NCI-H1436 (cell line): Measurements from ENCODE around the gene DISC1.
"Not testable (repeated sequence)": the region's sequence is repeated elsewhere in the genome, so short reads cannot be mapped to it uniquely, and the experiment has no call there.

Experiments used
- DNase-seq: peaks from one replicate; lab custom pipeline; 2025; lab: John Stamatoyannopoulos, UW

The DISC1 gene

DNA sequence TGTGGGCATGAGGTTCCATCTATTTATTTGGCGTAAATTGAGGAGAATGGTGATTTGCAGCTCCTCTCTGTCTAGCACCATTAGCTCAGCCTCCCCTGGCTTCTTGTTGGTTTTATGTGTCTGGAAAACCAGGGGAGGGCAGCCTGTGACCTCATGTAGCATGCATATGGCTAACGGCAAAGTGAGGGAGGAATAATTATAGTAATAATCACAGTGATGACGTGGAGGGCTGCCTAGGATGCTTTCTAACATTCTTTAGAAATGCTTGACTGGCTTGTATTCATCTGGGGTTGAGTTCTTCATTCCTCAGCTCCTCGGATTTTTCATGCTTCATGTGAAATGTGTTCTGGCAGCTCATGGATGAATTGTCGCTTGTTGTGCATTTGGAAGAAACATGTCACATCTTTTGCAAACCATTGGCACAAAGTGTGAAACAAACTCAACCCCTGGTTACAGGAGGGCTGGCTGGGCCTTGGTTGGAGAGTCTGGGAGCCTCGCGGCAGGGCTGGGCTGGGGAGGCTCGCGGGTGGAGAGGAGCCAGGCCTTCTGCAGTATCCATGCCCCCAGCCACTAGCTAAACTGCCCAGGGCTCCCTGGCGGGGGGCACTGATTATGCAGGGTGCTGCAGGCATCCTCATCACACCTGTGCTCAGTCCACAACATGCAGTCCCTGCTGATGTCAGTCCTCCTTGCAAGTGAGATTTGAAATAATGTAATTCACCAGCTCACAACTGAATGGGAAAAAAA lies 149.6 kb downstream of the DISC1 start:
- no peak for DNase-seq

GRCh38 chr1:231776757-231777062 lies 150.1 kb downstream of the DISC1 start:
- no peak for DNase-seq

GRCh38 chr1:231778009-231778719 lies 151.6 kb downstream of the DISC1 start:
- no peak for DNase-seq

- DNase-seq: no peak
Observed at GRCh38 chr1:231779081-231779480, 152.5 kb downstream of the DISC1 start.

DNA sequence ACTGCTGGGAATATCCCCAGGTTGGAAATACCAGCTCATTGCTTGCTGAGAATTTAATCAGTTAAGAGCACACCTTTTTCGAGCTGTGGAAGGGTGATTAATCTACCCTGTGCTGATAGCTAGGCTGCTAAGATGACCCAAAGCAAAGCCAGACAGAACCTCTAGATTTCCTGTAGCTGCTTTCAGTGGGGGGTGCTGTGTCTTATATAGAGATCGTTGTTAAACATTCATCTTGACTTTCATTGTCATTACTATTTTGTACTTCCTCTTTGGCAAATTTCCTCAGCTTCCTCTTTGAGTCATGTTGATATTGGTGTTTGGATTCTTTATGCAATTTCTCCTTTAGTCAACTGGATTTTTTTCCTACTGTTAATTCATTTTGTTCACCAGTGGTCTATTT lies 155.3 kb downstream of the DISC1 start:
- no peak for DNase-seq

DNA sequence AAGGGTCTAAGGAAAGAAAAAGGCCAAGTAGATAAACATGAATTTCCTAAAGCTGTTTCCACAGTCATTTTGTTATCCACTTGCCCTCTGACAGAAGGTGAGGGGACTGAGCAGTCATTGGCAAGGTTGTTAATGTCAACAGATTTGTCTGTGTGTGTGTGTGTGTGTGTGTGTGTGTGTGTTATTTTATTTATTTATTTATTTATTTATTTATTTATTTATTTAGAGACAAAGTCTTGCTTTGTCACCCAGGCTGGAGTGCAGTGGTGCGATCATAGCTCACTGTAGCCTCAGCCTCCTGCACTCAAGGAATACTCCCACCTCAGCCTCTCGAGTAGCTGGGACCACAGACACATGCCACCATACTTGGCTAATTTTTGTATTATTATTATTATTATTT lies 158.5 kb downstream of the DISC1 start:
- DNase-seq: not testable (repeated sequence)

DNA sequence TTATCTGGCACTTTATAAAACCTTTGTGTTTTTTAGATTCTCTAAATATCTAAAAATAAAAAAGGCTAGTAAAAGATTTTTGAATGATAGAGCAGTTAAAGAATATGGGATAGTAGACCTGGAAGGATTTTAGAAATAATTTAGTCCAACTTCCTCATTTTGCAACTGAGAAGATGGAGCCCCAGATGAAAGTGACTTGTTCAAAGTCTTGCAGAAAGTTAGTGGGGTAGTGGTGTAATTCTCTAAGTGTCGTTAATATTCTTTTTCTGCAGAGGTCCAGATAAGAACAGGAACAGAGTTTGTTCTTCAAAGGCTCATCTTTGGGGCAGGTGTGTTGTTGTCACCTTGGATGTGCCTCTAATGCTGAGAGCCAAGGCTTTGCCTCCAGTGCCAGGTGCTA lies 159.5 kb downstream of the DISC1 start:
- DNase-seq: no peak

GRCh38 chr1:231792634-231793033 lies 166.0 kb downstream of the DISC1 start:
- DNase-seq: no peak

GRCh38 chr1:231793893-231794292 lies 167.3 kb downstream of the DISC1 start:
- no peak for DNase-seq

GRCh38 chr1:231796141-231796540 lies 169.6 kb downstream of the DISC1 start:
- no peak for DNase-seq

GRCh38 chr1:231799363-231799986 lies 172.9 kb downstream of the DISC1 start:
- no peak for DNase-seq

DNA sequence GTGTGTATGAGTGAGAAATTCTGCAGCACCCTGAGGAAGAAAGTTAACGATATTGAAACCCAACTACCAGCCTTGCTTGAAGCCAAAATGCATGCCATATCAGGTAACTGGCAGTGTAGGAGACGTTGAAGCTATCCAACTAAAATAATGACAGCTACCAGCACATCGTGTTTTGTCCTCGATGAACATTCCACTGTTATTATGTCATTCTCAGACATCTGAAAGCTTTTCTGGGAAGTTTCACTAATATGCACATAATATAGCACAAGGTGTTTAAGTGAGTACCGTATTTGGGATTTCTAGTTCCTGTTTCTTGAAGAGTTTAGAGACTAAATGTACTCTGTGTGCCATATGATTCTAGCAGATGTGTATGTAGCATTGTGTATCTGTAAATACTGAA lies 173.5 kb downstream of the DISC1 start:
- no peak for DNase-seq

DNA sequence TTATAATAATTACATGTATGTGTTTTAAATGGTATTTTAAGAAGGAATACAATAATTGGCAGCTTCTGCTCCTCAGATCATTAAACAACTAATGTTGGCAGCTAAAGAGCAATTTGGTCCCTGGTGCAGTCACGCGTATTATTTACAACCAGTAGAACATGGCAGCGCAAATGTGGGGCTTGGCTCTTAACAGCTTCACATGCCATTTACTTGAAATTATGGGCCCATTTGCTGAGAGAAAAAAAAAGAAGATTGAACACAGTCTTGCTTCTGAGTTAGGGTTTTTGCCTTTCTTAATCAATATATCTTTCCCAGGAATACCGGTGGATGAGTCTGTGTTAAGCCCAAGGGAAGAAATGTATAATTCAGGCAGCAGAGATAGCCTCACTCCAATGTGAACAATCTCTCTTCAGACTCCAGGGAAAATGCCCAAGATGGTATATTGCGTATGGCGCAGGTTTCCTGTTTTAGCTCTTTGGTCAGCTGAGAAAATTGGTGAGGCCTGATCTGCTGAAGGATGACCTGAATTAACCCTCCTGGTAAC lies 174.5 kb downstream of the DISC1 start:
- DNase-seq: no peak

DNA sequence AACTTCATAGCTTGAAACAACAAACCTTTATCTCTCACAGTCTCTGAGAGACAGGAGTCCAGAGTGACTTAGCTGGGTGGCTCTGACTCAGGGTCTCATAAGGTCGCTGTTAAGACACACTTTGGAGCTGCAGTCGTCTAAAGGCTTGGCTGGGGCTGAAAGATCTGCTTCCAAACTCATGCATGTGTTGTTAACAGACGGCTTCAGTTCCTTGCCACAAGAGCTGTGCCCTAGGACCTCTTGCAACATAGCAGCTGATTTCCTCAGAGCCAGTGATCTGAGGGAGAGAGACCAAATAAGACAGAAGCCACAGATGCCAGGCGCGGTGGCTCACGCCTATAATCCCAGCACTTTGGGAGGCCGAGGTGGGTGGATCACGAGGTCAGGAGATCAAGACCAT lies 176.8 kb downstream of the DISC1 start:
- no peak for DNase-seq

DNA sequence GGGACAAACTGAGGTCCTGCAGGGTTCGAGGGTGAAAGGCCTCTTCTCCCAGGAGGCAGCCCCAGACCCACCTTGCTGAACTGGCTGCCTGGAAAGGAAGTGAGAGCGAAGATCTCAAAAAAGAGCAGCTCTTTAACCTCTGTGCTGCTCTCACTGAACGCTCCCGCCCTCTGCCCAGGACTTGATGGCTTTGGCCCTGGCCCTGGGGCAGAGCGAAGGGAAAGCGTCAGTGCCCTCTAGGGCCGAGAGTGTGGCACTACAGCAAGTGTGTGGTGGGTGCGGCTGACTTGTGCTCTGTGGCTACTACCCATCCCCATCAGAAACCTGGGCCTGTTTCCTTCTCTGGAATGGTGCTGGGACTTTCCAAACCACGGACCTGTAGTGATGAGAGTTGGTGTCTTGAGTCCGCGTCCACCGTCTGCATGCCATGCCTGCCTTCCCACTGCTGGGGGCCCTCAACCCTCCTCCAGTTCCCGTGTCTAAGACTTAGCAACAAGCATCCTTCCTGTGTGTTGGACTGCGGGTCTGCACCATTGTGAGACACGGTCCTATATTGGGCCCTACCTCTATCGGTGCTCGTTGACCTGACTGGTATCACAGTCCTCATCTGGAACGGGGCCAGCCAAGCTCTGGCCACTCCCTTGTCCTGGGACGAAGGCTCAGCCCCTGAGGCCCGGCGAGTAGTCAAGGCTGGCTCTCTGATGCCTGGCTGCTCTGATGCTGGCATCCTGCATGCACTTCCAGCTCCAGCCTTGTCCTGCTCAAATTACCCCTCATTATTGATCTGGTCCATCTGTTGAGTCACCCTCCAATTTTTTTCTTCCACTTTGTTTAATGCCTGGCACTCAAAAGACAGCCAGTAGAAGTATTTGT lies 180.3 kb downstream of the DISC1 start:
- peak; percentile 66 for DNase-seq

DNA sequence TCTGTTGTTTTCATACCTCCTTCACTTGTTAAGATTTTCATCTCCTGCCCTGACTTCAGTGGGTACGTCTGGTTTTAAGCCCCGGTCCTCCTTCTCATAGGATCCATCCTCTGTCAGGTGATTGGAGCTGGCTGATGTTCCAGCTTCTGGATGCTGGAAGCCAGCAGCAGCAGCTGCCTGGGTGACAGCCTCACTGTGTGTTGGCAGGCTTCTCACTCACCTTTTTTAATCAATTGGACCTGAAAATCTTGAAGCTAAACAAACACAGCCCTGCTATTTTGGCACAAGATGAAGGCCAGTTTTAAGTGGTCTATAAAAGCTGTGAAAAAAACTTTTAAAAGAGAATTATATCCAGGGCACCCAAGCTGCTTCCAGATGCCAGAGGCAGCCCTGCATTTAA lies 181.0 kb downstream of the DISC1 start:
- DNase-seq: no peak

DNA sequence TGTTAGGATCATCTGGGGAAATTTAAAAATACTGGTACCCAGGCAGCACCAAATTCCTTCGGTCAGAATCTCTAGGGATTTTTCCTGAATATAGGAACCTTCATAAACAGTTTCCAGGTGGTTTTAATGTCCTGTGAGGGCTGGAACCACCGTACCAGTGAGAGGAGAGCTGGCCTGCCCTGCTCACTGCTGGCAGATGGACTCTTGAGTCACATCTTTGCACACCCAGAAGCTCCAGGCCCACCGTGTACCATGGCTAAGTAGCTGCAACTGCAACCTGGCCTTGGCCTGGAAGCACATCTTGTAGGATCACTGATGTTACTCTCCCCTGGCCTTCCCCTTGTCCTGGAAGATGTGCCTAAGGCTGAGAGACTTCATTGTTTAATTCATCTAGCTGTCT lies 181.5 kb downstream of the DISC1 start:
- DNase-seq: no peak

GRCh38 chr1:231808990-231809389 lies 182.4 kb downstream of the DISC1 start:
- DNase-seq: no peak

GRCh38 chr1:231810415-231810814 lies 183.8 kb downstream of the DISC1 start:
- no peak for DNase-seq

GRCh38 chr1:231814021-231814420 lies 187.4 kb downstream of the DISC1 start:
- no peak for DNase-seq

DNA sequence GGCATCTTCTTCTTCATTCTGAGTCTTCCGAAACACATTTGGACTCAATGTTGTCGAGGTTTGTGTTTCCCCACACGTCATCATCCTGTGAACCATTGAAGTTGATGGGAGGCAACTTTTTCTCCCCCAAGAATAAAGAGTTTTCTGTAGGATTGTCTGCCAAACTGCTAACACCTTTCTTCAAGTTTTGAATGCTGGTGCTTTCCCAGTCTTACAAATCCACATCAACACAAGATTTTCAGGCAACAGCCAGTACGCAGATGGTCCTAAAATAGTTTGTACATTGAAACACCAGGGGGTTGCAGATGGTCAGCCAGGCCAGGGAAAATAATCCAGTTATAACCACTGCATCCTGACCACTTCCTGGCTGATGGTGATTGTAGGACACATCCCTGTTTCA lies 187.9 kb downstream of the DISC1 start:
- DNase-seq: no peak

DNA sequence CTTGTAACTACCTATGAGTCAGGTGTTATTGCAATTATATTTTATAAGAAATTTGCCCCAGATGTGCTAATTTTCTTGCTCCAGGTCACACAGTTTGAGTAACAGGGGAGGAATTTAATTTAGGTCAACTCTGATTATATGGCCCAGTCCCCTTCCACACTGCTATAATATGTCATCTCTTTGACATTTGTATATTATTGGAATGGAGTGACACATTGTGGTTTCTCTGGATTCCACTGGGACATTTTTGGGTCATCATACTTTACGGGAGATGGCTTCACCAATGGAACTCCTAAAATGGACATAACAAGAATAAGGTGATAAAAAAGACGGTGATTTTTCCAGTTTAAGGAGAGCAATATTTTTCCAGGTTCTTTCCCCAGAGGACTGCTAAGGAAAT lies 191.2 kb downstream of the DISC1 start:
- DNase-seq: no peak
